OCI-LY3 (cell line): Measurements from ENCODE around the gene CELF2.

ENCODE experiments used
- H2AFZ ChIP-seq: fragments of 200-600, 300-600 bp; shearing (Covaris generic); 2 replicates; pipeline ENCODE4 v1.6.0; 2014; ENCODE audit warnings: antibody characterized with exemption, low read depth, low read length
- H3K27ac ChIP-seq: fragments of 200-600, 300-600 bp; sonication (generic); 2 replicates; pipeline ENCODE4 v1.5.1; 2014; ENCODE audit warnings: mild to moderate bottlenecking, low read length, moderate library complexity, mixed read lengths
- H3K27me3 ChIP-seq: fragments of 200-600, 300-600 bp; sonication (generic); 2 replicates; pipeline ENCODE4 v1.6.1; 2014; ENCODE audit warnings: low read depth, low read length, mixed read lengths
- H3K36me3 ChIP-seq: fragments of 200-600, 300-600 bp; sonication (generic); replicated peaks from 2 replicates; pipeline ENCODE3; 2014; ENCODE audit warnings: low read depth, low read length, mixed read lengths
- H3K4me1 ChIP-seq: fragments of 300-600, 200-600 bp; sonication (generic); 2 replicates; pipeline ENCODE4 v1.6.1; 2014; ENCODE audit warnings: low read length, mixed read lengths
- H3K4me2 ChIP-seq: fragments of 200-600, 300-600 bp; sonication (generic); 2 replicates; pipeline ENCODE4 v1.6.1; 2014; ENCODE audit warnings: low read length, mixed read lengths
- H3K4me3 ChIP-seq: fragments of 300-600, 200-600 bp; sonication (generic); 2 replicates; pipeline ENCODE4 v1.5.1; 2014; ENCODE audit warnings: antibody characterized with exemption, mild to moderate bottlenecking, low read length, moderate library complexity
- H3K79me2 ChIP-seq: fragments of 300-600, 200-600 bp; shearing (Covaris generic); 2 replicates; pipeline ENCODE4 v1.6.1; 2014; ENCODE audit warnings: mild to moderate bottlenecking, low read length, mixed read lengths
- H3K9ac ChIP-seq: fragments of 300-600, 200-600 bp; shearing (Covaris generic); 2 replicates; pipeline ENCODE4 v1.6.0; 2014; ENCODE audit warnings: mild to moderate bottlenecking, low read length, moderate library complexity
- H3K9me3 ChIP-seq: fragments of 200-600, 300-600 bp; shearing (Covaris generic); 2 replicates; pipeline ENCODE4 v1.6.1; 2014; ENCODE audit warnings: low read length, mixed read lengths; ENCODE audit not compliant: insufficient read depth
- H4K20me1 ChIP-seq: fragments of 200-600, 300-600 bp; sonication (generic); 2 replicates; pipeline ENCODE4 v1.6.1; 2016; ENCODE audit warnings: low read length, mixed read lengths; ENCODE audit not compliant: insufficient read depth
- CTCF ChIP-seq: fragments of 200-600, 300-600 bp; sonication (generic); IDR thresholded peaks from 2 replicates; pipeline ENCODE4 v1.5.1; 2014; ENCODE audit warnings: antibody characterized with exemption, low read length, low read depth
- EZH2phosphoT487 ChIP-seq: fragments of 200-600 bp; shearing (Covaris generic); IDR thresholded peaks from 2 replicates; pipeline ENCODE4 v1.6.1; 2018; ENCODE audit warnings: antibody characterized with exemption, mixed run types, low read depth

The CELF2 gene

GRCh38 chr10:11017570-11018431, at the start of gene CELF2:
Gene CELF2, plus strand, starts transcription at chr10:11017872. Its CDS starts 218 bp downstream, at chr10:11018090.
- Histone ChIP-seq H3K4me3 (no peak within 1 kb of the TSS), H3K9ac (no peak within 1 kb of the TSS), H3K9me3 (no peaks in the 10 kb centered on the region), H3K36me3 (no peaks in the 10 kb centered on the region), H3K4me2 (no peak within 1 kb of the TSS), H3K27me3 (no peaks in the 10 kb centered on the region), H2AFZ (no peak within 1 kb of the TSS), H3K79me2 (no peaks in the 10 kb centered on the region), H3K4me1 (no peaks in the 10 kb centered on the region), H4K20me1 (no peaks in the 10 kb centered on the region), H3K27ac (no peak within 1 kb of the TSS)
- TF ChIP-seq EZH2phosphoT487 (no peak), CTCF (no peak)

GRCh38 chr10:10968257-10968588, 49.4 kb upstream of the CELF2 start:
- Histone ChIP-seq H4K20me1 (no peaks in the 10 kb centered on the region), H3K27me3 (no peaks in the 10 kb centered on the region), H3K4me1 (no peaks in the 10 kb centered on the region), H2AFZ (no peak overlapping the region), H3K9me3 (no peaks in the 10 kb centered on the region), H3K9ac (no peak overlapping the region), H3K4me3 (no peak overlapping the region), H3K27ac (no peak overlapping the region), H3K4me2 (no peak overlapping the region), H3K36me3 (no peaks in the 10 kb centered on the region), H3K79me2 (no peaks in the 10 kb centered on the region)
- no peak for TF ChIP-seq EZH2phosphoT487
- TF ChIP-seq CTCF = no peak

- Histone ChIP-seq H3K27ac (no peak overlapping the region), H4K20me1 (no peaks in the 10 kb centered on the region), H3K4me1 (no peaks in the 10 kb centered on the region), H3K4me2 (no peak overlapping the region), H3K4me3 (no peak overlapping the region), H3K9me3 (no peaks in the 10 kb centered on the region), H3K79me2 (no peaks in the 10 kb centered on the region), H3K36me3 (no peaks in the 10 kb centered on the region), H2AFZ (no peak overlapping the region), H3K27me3 (peaks cover 11% of the 10 kb centered on the region; the same call in 1 of the 2 replicates), H3K9ac (no peak overlapping the region)
- no peak for TF ChIP-seq CTCF
These were observed 44.4 kb upstream of the CELF2 start for GRCh38 chr10:10973310-10973709.

GRCh38 chr10:10975647-10976046, 42.0 kb upstream of the CELF2 start:
- Histone ChIP-seq H3K9ac (no peak overlapping the region), H4K20me1 (no peaks in the 10 kb centered on the region), H3K4me2 (no peak overlapping the region), H3K36me3 (no peaks in the 10 kb centered on the region), H3K27ac (no peak overlapping the region), H3K4me1 (no peaks in the 10 kb centered on the region), H3K27me3 (peaks cover 11% of the 10 kb centered on the region; the same call in 1 of the 2 replicates), H2AFZ (no peak overlapping the region), H3K9me3 (no peaks in the 10 kb centered on the region), H3K79me2 (no peaks in the 10 kb centered on the region), H3K4me3 (no peak overlapping the region)
- TF ChIP-seq CTCF (no peak), EZH2phosphoT487 (no peak)
